ENCODE results near the gene ADCYAP1R1.
"Not testable (repeated sequence)": the region's sequence is repeated elsewhere in the genome, so short reads cannot be mapped to it uniquely, and the experiment has no call there.

Gene ADCYAP1R1

GRCh38 chr7:31126976-31127375 lies 74.9 kb downstream of the ADCYAP1R1 start:
- no peak for DNase-seq (ENCODE audit: low read depth in 1 of 2, low spot score in 1 of 2)

GRCh38 chr7:31129067-31129466 lies 77.0 kb downstream of the ADCYAP1R1 start:
- DNase-seq (ENCODE audit: low read depth in 1 of 2, low spot score in 1 of 2): no peak

- DNase-seq (ENCODE audit: low read depth in 1 of 2, low spot score in 1 of 2): no peak
These were observed 81.4 kb downstream of the ADCYAP1R1 start for GRCh38 chr7:31133497-31133896.

GRCh38 chr7:31134246-31135188 lies 82.4 kb downstream of the ADCYAP1R1 start:
- DNase-seq (ENCODE audit: low read depth in 1 of 2, low spot score in 1 of 2): peak in 1 of 2 donors; percentile 54

- no peak for DNase-seq (ENCODE audit: low read depth in 1 of 2, low spot score in 1 of 2)
These were observed 85.1 kb downstream of the ADCYAP1R1 start for GRCh38 chr7:31137234-31137633.

GRCh38 chr7:31145339-31145738 lies 93.2 kb downstream of the ADCYAP1R1 start:
- DNase-seq (ENCODE audit: low read depth in 1 of 2, low spot score in 1 of 2): no peak

- no peak for DNase-seq (ENCODE audit: low read depth in 1 of 2, low spot score in 1 of 2)
These were observed 93.9 kb downstream of the ADCYAP1R1 start for GRCh38 chr7:31146030-31146429.

- DNase-seq (ENCODE audit: low read depth in 1 of 2, low spot score in 1 of 2): no peak
These were observed 94.4 kb downstream of the ADCYAP1R1 start for GRCh38 chr7:31146538-31146937.

GRCh38 chr7:31151849-31152248 lies 99.7 kb downstream of the ADCYAP1R1 start:
- no peak for DNase-seq (ENCODE audit: low read depth in 1 of 2, low spot score in 1 of 2)

GRCh38 chr7:31153318-31153717 lies 101.2 kb downstream of the ADCYAP1R1 start:
- not testable (repeated sequence) for DNase-seq (ENCODE audit: low read depth in 1 of 2, low spot score in 1 of 2)

- no peak for DNase-seq (ENCODE audit: low read depth in 1 of 2, low spot score in 1 of 2)
These were observed 108.8 kb downstream of the ADCYAP1R1 start for GRCh38 chr7:31160941-31161340.

Measured in activated CD4-positive, alpha-beta T cell treated with anti-CD3 and anti-CD28 coated beads, Interleukin-2, amount 50 U/mL, for 24 hours (primary cell).